Right forelimb (tissue), 1 donor: ENCODE results near the gene CEACAM18.
"Not testable (repeated sequence)": the region's sequence is repeated elsewhere in the genome, so short reads cannot be mapped to it uniquely, and the experiment has no call there.

Source experiments
- DNase-seq: peaks from one replicate; pipeline ENCODE4 v3.0.0-alpha.2; 2018

CEACAM18 gene

DNA sequence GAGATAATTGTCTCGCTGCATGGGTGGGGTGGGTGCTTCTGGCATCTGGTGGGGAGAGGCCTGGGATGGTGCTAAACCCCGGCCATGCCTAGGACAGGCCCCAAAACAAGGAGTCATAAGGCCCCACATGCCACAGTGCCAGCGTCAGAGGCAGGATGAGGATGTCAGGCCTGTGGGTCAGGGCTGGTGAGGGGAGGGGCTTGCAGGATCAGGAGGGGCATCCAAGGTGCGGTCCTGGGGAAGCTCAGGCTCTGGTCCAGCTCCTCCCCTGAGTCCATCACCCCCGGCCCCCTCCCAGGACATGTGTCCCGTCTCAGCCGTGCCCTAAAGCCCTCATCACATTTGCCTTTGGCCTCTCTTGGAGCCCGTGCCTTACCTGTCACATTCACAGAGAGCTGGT lies 22.6 kb downstream of the CEACAM18 start:
- DNase-seq = not testable (repeated sequence)

GRCh38 chr19:51501594-51502263 lies 23.4 kb downstream of the CEACAM18 start, which contains the start of gene SIGLEC12:
Gene SIGLEC12, minus strand, starts transcription at chr19:51501800. Its CDS starts 67 bp downstream, at chr19:51501733.
- DNase-seq = no peak

DNA sequence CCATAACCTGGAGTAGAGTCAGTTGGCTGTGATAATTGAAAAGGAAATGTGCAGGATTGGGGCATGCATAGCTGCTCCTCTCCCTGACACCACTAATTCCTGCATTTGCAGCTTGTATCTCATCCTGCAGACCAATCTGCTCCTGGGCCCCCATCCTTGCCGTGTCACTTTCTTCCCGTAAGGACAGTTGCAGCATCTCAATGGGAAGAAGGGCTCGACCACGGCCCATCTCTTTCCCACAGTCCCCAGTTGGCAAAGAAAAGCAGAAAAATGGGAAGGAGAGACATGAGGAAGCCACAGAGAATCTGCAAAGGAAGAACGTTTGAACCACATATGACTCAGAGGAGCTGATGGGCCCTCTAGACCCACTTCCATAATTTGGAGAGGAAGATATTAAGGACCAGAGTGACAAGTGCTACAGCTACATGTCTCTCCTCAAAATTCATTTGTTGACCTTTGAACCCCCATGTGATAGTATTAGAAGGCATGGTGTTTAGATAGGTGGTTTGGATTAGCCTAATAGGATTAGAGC lies 25.0 kb downstream of the CEACAM18 start:
- no peak for DNase-seq

- no peak for DNase-seq
Measured at GRCh38 chr19:51503896-51504295, 25.6 kb downstream of the CEACAM18 start.

DNA sequence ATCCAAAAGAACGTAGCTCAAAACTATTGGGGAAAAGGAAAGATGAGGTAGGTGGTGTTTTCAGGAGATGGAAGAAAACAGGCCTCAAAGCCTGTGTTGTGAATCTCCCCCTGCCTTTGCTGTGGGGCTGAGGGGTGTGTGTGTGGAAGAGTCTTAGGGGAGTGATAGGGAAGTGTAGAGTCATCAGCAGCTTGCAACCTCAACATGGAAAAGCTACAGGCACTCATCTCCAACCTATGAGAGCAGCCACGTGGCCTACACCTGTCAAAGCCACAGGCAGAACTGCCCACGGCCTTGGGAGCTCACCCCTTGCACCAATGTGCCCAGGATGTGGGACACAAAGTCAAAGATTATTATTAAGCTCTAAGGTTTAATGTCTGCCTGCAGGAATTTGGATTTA lies 27.6 kb downstream of the CEACAM18 start:
- DNase-seq = no peak

- no peak for DNase-seq
Measured at GRCh38 chr19:51507192-51507591, 28.9 kb downstream of the CEACAM18 start.

- no peak for DNase-seq
Measured at GRCh38 chr19:51507640-51508058, 29.3 kb downstream of the CEACAM18 start.

DNA sequence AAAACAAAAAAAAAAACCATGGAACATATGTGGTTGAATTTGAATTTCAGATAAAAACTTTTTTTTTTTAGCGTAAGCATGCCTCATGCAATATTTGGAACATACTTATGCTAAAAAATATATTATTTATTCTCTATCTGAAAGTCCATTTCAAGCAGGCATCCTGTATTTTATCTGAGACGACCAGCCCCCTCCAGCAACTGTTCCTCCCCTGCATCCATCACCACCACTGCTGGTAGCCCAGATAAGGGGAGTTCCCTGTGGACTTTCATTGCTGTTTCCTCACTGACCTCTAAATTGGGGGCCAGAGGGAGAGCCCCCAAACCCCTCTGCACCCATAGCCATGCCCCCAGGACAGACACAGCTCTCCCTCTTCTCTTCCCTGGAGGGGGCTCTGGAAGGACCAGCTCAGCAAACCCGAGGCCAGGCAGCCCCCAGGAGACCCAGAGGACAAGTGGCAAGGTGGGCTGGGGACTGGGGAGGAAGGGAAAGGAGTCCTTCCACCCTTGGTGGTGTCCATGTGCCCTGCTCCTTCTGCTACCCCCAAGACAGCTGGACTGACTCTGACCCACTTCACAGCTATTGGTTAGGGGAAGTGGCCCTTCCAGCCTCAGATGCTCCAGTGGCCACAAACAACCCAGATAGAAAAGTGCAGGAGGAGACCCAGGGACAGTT lies 29.9 kb downstream of the CEACAM18 start:
- DNase-seq = no peak

DNA sequence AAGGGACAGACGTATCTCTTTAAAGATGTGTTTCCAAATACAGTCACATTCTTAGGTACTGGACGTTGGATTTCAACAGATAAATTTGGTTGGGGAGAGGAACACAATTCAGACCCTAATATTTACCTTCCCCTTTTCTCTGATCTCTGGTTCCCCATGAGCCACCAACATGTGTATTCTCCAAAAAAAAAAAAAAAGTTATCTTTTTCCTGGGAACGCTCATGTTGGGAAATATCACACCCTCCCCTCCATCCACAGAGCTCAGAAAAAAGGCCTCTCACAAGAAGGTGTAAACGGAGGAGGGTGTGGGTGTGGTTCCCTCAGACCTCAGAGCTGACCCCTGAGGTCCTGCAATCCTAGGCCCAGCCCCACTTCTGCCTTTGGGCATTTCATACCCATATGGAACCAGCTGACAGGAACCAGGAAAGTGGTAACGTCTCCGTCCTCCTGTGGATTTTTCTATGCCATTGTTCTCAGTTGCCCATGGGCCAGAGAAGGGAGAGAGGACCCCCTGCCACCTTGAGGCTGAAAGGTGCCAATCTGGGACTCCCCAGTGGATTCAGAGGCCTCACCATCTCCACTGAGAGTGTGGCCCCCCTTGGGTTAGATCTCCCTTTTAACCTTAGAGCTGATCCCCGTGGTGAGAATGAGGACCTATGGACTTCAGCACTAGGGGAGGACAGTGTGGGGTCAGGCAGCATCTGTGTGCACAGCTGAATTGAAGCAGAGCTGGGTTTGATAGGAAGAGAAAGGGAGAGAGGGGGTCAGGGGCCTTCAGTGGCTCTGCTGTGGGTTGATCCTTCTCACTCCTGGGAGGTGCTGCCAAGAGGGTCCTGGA lies 31.7 kb downstream of the CEACAM18 start:
- DNase-seq = no peak

GRCh38 chr19:51511353-51511752 lies 33.0 kb downstream of the CEACAM18 start:
- no peak for DNase-seq

DNA sequence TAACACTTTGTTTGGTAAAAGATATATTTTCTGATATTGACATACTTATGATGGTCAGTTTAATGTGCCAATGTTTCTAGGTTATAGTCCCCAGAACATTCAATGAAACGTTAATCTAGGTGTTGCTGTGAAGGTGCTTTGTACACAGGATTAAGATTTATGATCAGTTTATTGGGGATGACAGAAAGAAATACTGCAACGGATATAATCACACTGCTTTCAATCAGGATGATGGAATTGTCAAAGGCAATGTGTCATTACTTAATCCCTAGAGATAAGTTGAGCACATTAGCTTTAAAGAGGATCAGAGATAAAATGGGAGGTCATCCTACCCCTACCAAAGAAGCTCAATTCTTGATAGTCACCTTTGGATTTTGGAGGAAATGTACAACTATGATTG lies 35.6 kb downstream of the CEACAM18 start:
- DNase-seq = no peak

GRCh38 chr19:51514866-51515481 lies 36.6 kb downstream of the CEACAM18 start:
- DNase-seq = no peak

DNA sequence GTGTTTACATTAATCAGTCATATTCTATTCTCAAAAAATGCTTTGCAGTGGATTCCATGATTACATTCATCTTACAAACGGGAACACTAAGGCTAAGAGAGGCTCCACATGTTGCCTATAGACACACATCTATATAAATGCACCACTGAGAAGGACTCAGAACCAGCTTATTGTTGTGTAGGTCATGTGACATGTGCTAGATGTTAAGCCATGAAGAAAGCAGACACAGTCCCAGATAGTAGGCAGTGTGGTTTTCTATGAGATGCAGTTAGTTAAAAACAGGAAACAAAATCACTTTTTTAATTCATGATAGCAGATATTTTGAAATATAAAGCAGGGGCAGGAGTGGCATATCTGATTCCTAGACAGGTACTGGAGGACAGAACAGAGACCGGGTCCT lies 42.4 kb downstream of the CEACAM18 start:
- no peak for DNase-seq

DNA sequence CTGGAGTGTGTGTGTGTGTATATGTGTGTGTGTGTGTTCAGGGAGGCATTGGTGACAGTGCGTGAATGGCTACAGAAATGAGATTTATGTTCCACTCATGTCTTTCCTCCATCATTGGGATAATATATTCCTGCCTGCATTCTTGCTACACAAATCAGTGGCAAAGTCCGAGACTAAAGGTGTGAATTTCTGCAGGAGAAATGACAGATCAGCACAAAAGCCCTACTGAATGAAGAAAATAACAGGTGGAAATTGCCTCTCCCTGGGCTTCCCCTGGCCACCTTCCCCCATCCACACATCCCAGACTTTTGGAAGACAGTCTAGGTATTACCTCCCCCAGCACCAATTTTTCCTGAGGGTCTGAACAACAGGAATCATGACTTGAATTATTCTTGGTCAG lies 43.0 kb downstream of the CEACAM18 start:
- no peak for DNase-seq

GRCh38 chr19:51521781-51522180 lies 43.4 kb downstream of the CEACAM18 start:
- DNase-seq = no peak

DNA sequence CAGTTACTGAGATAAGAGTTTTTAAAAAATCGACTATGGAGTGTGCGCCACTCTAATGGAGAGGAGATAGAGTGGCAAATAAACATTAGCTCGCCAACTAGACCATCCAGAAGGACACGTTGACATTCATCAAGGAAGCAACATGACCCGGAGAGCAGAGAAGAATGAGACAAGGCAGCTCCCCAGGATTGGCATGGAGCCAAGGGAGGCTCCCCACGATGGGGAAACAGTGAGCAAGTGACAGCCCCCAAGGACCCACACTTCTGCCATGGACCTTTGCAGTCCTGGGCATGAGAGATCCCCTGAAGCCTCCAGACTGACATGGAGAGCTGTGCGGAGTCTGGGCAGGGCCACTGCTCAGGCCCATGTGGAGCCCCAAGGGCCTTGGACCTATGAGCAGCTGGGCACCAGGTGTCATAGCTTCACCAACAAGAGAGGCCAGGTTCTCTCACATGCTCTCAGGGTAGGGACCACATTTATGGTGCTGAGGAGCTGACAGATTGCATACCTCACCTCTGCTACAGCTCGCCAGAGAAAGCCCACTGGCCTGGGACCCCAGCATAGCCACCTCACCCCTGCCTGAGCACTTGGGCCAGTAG lies 46.4 kb downstream of the CEACAM18 start:
- DNase-seq = no peak

DNA sequence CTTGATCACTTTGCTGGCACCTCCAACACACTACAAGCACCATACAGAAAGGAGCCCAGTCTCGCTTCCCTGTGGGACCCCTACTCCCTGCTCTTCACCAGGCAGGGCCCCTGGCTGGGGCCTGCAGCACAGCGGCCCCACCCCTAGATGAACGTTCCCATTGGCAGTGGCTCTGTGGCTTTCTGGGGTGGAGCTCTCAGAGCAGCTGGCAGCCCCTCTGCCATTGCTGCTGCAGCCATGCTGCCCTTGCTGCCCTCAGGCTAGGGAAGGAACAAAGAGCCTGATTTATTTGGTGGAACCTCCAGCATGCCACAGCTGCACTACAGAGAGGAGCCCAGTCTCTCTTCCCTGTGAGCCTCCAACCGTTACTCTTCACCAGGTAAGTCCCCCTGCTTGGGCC lies 47.3 kb downstream of the CEACAM18 start:
- no peak for DNase-seq

DNA sequence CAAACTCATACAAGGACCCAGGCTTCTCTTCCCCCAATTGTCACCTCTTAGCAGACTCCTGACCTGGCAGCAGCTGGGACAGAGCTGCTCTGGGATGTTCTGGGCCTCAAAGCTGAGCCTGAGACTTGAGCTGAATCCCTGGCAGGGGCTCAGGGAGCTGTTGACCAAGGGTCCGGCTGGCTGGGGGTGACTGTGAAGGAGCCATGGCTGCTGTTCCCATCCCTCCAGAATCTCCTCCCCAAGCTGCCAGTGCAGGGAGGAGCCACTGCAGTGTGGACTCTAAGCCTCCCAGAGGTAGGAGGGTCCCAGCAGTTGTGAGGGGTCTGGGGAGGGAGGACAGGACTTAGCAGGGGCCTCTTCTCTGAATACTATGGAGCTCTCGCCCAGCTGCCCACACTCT lies 51.0 kb downstream of the CEACAM18 start:
- no peak for DNase-seq

DNA sequence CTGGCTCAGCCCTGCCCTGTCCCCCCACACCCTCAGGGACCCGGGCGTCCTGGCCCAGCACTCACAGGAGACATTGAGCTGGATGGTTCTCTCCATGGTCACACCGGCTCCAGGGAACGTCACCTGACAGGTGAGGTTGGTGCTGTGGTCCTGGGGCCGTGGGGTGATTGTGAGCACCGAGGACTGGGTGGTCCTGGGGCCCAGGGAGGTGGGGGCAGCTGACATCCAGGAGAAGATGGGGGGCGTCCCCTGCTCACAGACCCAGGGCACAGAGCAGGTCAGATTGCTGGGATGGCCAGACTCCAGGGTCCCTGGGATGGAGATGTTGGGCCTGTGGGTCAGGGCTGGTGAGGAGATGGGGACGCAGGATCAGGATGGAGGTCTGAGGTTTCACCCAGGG lies 52.3 kb downstream of the CEACAM18 start:
- no peak for DNase-seq

- no peak for DNase-seq
Measured at GRCh38 chr19:51531349-51532315, 53.3 kb downstream of the CEACAM18 start, which contains the start of gene SIGLEC6. Gene SIGLEC6, minus strand, starts transcription at chr19:51531670. Its CDS starts 22 bp downstream, at chr19:51531648.

- DNase-seq = no peak
Measured at GRCh38 chr19:51535535-51535934, 57.2 kb downstream of the CEACAM18 start.
